Eye (tissue), 1 donor: ENCODE measurements around the gene SCARF2.
"Not testable (repeated sequence)": the region's sequence is repeated elsewhere in the genome, so short reads cannot be mapped to it uniquely, and the experiment has no call there.

Source experiments
- DNase-seq: peaks from one replicate; pipeline ENCODE4 v3.0.0-alpha.2; 2015

SCARF2 gene

DNA sequence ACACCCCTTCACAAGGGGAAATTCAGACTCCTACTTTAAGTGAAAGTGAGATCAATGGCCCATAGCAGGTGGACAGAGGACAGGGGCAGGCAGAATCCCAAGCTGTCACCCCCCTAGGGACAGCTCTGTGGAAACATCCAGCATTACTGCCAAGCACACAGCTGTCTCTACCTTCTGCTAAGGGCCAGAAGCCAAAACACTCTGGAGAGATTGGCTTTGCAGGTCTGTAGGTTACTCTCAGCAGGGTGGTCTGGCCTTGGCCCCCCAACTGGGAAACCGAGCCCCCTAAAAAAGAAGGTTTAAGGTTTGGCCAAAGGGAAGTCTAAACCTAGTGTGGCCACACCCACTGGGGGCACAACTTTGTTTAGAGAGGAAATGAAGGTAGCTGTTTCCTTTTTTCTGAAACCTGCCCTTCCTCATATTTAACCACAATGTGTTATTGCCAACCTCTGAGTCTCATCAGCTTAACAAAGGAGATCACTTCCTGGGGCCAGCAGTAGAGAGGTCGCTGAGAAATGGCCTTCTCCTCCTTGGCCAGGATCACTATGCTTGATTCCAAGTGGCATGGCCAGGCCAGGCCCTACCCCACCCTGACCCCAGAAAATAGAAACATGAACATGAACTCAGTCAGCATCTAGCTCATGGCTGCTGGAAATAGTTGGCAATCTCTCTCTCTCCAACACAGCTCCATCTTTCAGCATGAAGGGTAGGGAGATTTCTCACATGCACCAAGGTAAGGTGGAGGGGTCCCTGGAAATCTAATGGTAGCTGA, 25.9 kb upstream of the SCARF2 start:
- no peak for DNase-seq

DNA sequence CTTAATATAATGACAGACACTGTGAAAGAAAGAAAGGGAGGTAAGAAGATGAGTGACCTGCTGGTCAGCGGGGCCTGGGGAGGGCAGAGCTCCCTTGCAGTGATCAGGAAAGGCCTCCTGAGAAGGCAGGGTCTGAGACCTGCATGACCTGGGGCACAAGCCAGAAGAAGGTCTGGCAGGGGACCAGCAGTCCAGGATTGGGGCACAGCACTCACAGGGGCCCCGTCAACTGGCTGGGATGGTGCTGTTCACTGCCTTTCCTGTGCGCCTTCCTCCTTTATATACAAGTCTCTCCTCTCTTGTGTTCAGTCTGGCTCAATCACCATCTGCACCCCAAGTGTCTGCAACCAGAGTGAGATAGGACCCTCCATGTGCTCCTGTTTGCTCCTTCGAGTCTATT, 22.2 kb upstream of the SCARF2 start:
- DNase-seq, result no peak

DNA sequence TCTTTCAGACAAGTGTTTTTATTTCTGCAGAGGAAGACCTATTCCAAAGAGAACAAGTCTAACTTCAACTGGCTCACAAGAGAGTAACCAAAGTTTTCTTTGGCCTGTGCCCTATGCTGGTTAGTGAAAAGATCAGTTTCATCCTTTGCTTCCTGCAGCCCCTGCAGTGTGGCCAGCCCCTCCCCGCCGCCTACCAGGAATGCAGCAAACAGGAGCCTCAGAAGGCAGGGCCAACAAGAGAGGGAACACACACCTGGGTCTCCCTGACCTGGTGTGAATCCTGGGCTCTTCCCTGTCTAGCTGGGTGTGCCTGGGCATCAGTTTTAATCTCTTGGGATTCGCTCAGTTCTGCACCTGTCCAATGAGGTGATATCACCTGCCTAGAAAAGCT, 21.5 kb upstream of the SCARF2 start:
- no peak for DNase-seq

DNA sequence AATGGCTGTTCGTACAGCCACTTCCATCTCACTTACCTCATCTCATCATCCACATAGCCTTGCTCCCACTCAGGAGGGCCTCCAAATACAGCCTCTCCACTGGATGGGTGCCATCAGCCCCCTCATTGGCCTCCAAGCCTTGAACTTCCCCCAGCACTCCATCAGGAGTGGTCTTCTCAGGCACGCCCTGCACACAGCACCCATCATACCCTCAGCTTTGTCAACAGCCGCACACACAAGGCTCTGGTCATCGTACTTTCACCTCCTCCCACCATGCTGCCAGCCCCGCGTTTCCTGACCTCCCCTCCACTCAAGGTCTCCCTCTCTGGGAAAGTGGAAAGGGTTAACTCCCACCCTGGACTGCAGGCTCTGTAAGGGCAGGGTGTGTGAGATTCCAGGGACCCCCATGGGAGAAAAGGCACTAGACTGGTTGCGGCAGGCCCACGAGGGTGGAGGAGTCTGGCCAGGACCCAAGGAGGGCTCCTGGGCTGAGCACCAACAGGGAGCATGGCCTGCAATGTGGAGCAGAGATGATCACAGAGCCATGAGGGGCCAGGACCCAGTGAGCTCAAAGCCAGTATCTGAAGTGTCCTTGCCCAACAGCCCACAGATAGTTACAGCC, 21.0 kb upstream of the SCARF2 start:
- no peak for DNase-seq

DNA sequence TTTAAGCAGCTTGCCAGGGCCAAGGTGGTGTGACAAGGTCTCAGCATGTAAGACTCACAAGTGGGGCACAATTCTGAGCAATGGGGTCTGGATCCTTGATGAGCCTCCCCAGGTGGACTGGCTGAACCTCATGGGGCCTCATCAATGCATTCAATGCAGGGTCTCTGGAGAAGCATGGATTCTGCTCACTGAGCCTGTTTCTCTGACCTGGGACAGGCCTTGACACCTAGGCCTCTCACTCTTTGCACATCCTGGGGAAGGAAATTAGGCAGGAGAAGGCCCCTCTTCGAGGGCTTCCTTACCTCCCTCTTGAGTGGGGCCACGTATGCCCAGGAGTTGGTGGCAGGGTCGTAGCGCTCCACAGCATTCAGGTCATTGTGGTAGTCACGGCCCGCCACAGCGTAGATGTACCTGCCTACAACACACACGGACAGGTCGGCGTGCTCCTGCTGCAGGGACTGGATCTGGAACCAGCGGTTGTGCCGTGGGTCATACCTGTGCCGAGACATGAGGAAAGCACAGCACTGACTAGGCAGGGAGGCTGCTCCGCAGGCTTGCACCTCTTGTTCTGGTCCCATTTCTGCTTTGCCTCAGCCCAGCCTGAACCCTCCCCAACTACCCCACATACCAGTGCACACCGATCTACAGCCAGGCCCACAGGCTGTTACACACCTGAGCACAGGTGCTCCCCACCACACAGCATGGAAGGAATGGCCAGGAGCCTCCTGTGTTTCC, 20.0 kb upstream of the SCARF2 start:
- no peak for DNase-seq

DNA sequence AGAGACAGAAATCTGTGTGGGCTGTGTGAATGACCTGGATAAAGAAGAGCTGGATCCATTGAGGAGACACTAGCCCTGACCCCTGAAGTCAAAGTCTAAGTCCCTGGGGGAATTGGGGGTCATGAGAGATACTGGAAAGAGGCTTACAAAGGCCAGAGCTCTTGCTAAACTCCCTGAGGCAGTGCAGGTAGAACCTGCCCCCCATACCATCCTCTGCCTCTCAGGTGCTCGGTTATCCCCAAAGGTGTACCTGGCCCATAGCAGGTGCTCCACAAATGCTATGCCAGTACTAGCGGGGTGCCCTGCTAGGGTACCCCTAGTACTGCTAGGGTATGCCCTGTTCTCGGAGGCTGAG, 19.1 kb upstream of the SCARF2 start:
- no peak for DNase-seq

DNA sequence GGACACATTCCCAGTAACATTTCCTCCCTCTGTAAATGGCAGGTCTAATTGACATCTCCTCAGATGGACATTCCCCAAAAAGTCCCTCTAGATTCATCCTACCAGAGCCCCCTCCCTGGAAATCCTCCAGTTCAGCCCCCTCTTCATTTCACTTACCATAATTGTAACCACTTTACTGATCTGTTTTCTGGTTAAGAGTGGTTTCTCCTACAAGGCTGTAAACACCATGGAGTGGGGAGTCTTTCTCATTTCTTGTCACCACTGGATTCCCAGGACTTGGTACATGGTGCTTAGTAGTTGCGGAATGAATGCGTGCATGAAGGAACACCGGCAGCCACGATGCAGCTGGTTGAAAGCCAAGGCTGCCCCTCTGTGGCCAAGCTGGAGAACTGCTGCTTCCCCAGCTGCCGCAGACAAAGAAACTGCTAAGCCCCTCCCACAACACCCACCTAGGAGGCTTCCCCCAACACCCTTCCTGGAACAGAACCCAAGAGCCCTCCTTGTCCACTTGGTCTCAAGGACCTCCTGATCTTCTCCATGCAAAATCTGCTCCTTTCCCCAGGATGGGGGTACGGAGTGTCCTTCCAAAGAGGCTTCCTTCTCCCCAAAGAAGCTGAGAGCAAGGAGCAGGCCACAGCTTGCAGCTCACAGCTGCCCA, 18.6 kb upstream of the SCARF2 start:
- peak; percentile 96 for DNase-seq

DNA sequence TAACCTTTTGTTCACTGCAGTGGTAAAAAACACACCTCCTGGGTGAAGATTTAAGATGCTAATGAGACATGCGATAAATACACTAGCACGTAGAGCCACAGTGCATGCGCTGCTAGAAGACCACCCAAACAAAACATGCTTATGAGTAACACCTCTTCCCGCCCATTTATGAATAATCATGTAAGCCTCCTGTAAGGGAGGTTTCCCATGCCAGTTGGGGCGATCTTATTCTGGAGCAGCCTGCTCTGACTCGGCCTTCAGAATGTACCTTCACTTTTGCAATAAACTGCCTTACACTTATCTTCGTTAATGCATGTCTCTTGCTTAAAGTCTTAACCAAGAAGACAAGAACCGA, 18.1 kb upstream of the SCARF2 start:
- no peak for DNase-seq

DNA sequence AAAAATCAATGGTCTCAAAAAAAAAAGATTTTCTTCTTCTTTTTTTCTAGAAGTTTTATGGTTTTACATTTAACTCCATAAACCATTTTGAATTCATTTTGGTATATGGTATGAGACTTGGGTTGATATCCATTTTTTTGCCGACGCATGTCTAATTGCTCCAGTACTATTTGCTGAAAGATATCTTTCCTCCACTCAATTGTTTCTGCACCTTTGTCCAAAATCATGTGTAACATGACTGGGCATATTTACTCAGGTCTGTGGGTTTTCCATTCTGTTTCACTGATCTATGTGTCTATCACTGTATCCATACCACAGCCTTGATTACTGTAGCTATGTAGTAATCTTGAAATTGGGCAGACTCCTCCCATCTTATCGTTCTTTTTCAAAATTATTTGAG, 15.6 kb upstream of the SCARF2 start:
- no peak for DNase-seq

DNA sequence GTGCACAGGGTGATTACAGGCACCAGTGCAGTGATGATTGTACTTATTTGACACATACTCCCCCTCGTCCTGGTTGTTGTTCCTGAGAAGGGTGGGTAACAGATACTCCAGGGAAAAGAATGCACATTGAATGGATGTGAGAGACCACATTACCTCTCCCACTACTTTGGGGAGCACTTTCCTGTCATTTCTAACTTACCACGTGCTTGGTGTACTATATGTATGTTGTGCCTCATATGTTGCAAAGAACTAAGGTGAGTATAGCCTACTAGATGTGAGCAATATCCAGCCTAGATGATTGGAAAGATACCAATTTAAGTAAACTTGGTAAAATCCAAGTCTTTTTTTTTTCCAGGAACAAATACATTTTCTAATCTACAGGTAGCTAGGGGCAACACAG, 14.3 kb upstream of the SCARF2 start:
- no peak for DNase-seq

DNA sequence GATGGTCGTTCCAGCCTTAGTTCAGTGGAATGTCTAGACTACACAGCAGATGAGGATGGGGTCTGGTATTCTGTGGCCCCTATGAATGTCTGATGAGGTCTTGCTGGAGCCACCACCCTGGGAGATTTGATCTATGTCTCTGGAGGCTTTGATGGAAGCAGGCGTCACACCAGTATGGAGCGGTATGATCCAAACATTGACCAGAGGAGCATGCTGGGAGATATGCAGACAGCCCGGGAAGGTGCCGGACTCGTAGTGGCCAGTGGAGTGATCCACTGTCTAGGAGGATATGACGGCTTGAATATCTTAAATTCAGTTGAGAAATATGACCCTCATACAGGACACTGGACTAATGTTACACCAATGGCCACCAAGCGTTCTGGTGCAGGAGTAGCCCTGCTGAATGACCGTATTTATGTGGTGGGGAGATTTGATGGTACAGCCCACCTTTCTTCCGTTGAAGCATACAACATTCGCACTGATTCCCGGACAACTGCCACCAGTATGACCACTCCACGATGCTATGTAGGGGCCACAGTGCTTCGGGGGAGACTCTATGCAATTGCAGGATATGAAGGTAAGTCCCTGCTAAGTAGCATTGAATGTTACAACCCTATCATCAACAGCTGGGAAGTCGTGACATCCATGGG, 13.6 kb upstream of the SCARF2 start:
- DNase-seq, result not testable (repeated sequence)

DNA sequence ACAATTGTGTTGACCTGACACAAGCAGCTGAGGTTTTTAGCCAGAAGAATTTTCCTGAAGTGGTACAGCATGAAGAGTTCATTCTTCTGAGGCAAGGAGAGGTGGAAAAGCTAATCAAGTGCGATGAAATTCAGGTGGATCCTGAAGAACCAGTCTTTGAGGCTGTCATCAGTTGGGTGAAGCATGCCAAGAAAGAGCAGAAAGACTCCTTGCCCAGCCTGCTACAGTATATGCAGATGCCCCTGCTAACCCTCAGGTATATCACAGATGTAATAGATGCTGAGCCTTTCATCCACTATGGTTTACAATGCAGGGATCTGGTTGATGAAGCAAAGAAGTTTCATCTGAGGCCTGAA, 12.9 kb upstream of the SCARF2 start:
- no peak for DNase-seq

DNA sequence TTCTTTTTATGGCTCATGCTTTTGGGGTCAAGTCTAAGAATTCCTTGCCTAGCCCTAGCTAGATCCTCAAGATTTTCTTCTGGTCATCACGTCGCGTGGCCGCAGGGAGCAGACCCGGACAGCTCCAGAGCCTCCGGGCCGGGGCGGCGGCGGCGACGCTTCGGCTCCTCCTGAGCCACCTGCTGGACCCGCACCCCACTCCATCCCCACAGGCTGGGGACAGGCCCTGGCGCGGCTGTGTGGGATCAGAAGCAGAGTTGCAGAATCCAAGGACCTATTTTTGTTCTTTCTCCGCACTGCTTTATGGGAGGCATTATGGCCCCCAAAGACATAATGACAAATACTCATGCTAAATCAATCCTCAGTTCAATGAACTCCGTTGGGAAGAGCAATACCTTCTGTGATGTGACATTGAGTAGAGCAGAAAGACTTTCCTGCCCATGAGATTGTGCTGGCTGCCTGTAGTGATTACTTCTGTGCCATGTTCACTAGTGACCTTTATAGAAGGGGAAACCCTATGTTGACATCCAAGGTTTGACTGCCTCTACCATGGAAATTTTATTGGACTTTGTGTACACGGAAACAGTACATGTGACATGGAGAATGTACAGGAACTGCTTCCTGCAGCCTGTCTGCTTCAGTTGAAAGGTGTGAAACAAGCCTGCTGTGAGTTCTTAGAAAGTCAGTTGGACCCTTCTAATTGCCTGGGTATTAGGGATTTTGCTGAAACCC, 12.4 kb upstream of the SCARF2 start:
- DNase-seq, result no peak

DNA sequence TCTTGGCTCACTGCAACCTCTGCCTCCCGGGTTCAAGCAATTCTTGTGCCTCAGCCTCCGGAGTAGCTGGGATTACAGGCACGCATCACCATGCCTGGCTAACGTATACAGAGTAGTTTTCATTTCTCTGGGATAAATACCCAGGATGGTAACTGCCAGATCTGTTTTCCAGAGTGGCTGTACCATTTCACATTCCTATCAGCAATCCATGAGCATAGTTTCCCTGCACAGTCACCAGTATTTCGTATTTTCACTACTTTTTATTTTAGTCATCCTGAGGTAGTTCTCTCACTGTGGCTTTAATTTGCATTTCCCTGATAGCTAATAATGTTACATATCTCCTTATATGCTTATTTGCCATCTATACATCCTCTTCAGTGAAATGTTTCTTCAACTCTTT, 11.0 kb upstream of the SCARF2 start:
- DNase-seq, result no peak

DNA sequence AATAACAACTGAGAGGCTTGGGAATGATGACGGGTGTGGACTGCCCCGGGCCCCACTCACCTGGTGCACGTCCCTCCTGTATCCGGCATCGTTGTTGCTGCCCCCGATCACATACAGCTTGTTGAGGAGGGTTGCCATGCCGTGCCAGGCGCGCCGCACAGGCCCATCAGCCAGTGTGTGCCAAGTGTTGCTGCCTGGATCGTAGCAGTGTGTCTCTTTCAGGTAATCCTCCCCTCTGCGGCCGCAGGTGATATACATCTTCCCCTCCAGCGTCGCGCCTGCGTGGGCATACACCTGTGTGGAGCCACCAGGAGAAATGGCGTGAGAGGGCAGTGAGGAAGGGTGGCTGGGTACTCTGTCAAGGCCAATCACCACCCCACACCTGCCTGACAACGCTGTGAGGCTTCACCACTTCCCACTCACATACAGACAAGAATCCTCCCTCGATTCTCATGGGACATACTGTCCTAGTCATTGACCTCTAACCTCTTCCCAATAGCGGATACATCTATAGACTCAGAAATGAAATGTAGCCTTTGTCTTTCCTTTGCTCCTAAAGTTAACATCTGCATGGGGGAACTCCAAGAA, 8.9 kb upstream of the SCARF2 start:
- no peak for DNase-seq

DNA sequence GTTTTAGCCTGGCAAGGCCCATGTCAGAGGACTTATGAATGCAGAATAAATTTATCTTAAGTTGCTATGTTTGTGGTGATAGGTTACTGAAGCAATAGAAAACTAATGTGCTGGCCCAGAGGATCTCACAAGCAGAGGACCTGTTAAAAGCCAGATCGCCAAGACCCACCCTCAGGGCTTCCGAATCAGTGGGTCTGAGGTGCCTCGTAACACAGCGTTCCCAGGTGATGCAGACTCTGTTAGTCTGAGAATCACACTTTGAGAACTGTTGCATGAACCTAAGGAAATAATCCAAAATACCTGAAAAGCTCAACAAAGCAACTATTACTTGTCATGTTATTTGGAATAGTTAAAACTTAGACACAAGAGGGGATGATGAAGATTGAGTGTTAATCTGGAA, 6.7 kb upstream of the SCARF2 start:
- no peak for DNase-seq

DNA sequence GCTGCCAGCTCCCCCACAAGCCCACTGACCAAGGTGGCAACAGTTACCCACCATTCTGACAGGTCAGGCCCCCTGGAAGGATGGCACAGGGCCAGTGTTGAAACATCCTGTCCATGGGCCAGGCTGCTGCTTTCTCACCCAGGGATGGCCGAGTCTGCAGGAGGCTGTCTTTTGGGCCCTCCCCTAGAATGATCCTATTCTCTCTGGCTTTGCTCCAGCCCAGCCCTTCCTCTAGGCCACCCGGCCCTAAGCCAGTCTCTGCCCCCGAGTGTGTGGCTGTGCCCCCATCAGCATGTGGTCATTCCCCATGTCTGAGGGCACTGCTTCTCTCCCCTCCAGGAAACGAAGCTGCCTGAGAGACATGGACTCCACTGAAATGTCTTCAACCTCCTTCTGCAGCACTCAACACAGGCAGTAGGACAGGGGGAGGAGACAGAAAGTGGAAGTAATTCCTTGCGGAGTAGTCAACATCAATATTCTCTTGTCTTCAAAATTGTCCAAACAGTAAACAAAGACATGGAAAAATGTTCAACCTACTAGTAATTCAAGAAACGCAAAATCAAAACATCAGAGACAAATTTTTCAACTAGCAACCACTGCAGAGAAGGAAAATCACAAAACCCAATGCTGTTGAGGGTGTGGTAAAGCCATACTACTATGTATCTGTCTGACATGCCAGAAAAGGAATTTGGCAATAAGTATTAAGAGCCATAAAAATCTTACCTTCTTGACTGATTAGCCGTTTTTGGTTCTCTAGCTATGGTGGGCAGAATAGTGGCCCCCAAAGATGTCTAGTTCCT, 5.1 kb upstream of the SCARF2 start:
- no peak for DNase-seq

DNA sequence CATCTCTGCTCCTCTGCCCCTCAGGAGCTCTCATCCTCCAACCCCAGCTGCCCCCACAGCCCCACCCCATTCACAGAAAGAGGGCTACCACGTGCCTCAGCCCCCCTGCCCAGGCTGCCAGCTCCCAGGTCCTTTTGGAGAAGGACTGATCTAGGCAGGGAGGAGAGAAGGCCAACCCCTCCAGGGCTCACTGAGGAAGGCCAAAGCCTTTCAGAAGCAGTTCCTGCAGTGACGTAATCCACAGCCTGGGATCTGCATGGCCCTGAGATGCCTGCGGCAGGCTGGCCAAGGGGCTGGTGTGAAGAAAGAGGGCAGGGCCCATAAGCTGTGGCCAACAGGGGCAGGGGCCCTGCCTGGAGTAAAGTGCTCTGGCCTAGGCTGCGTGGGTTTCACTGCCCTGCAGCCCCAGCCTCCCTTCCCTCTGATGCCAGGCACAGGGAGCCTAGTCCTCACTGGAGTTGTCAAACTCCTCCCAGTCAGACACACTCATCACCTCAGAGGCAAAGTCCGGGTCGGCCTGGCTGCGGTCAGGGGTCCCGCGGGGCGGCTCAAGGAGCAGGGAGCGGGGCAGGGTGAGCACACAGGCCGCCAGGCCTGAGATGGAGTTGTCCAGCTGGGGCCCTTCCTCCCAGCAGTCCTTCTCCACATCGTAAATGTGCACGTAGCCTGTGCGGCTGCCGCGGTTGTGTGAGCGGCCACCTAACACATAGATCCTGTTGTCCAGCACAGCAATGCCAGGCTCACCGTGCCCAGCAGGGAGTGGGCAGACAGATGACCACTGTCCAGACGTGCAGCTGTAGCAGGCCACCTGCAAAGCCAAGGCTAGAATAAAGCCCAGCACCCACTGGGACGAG, 4.2 kb upstream of the SCARF2 start:
- no peak for DNase-seq

DNA sequence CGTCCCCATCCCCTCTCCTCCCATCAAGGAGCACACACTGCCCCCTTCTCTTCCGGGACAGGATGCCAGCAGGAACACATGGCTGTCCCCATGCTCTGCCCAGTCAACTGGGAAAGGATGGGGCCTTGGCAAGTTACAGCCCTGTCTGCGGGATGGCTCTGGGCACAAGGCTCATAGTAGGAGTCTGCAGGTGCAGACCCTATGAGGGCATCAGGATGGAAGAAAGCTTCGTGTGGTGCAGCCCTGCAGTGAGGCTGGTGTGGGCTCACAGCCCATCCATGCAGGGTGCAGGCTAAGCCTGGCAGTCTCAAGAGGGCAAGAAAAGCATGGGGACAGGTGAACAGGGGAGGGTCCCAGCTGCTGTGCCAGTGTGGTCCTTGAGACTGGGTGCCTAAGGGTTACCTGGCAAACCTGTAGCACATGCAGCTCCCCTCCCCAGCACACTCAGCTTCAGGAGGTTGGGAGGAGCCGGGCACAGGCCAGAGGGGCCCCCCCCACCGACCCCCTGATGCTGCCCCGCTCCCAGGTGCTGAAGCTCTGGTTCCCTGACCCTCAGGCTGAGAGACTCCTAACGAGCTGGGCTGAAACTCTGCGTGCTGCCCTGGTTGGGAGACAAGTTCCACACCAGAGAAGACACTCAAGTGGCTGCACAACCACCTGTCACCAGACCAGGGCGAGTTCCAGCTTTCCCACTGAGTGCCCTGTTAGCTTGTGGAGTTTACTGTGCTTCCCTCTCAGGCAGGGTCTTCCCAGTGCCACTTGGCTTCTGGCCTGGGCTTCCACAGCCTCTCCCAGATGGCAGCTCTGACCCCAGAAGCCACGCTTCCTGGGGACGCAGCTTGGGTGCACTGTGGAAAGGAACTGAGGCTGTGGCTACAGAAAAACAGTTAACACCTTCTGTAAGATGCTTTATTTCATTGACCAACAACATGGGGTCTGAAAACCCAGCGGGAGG, 3.3 kb upstream of the SCARF2 start:
- no peak for DNase-seq
